Heart left ventricle (tissue), 16 donors: ENCODE data around the gene ARFRP1. TPM values are rescaled to one million over a fixed set of nuclear protein-coding genes. Genes with fewer than 3 reads are reported as not detected.
A peak's percentile ranks its signal among the peaks of the same experiment; 100 is the strongest.

Source experiments
- ATAC-seq, 4 donors: fragments of 200-7000 bp; cut with Tn5 transposase; one replicate each; pipeline ENCODE4 v1.9.1; 2020 to 2022; ENCODE audit warnings: moderate library complexity in 4 of 4, mild to moderate bottlenecking in 3 of 4, moderate number of reproducible peaks in 1 of 4
- DNase-seq, 5 donors: peaks; one replicate each; pipeline ENCODE4 v3.0.0-alpha.2; 2020
- H3K27ac ChIP-seq, 12 donors: fragments of 200-600 bp; sonication (generic) in 4 of 12; one replicate each; pipeline versions ENCODE4 v1.5.0 to v1.8.0; 2016 to 2022; ENCODE audit warnings: mild to moderate bottlenecking in 2 of 12
- H3K27me3 ChIP-seq, 9 donors: fragments of 200-600 bp; sonication (generic) in 2 of 9; one replicate each; pipeline versions ENCODE4 v1.5.1 to v1.8.0; 2016 to 2022; ENCODE audit warnings: mild to moderate bottlenecking in 3 of 9
- H3K36me3 ChIP-seq, 9 donors: fragments of 200-600 bp; sonication (generic) in 2 of 9; one replicate each; pipeline versions ENCODE4 v1.5.0 to v1.8.0; 2018 to 2022; ENCODE audit warnings: mild to moderate bottlenecking in 2 of 9
- H3K4me1 ChIP-seq, 12 donors: fragments of 200-600 bp; sonication (generic) in 4 of 12; one replicate each; pipeline versions ENCODE4 v1.5.0 to v1.8.0; 2016 to 2022; ENCODE audit warnings: mild to moderate bottlenecking in 3 of 12
- H3K4me3 ChIP-seq, 12 donors: fragments of 200-600 bp; sonication (generic) in 4 of 12; one replicate each; pipeline versions ENCODE4 v1.5.0 to v1.8.0; 2017 to 2022; ENCODE audit warnings: mild to moderate bottlenecking in 9 of 12, moderate library complexity in 4 of 12
- H3K9me3 ChIP-seq, 12 donors: fragments of 200-600 bp; sonication (generic) in 4 of 12; one replicate each; pipeline versions ENCODE4 v1.5.0 to v1.8.0; 2016 to 2022; ENCODE audit warnings: mild to moderate bottlenecking in 1 of 12
- POLR2A ChIP-seq, 2 donors: fragments of 450-650 bp; IDR thresholded peaks; one replicate each; pipeline ENCODE4 v1.6.1; 2017; ENCODE audit warnings: antibody characterized with exemption in 2 of 2, mild to moderate bottlenecking in 2 of 2, moderate library complexity in 2 of 2
- WGBS, 4 donors: extraction: QIAGEN DNeasy Blood & Tissue Kit in 2 of 4; methylation state at CpG; one replicate each; pipeline versions ENCODE4 v1.1.5 to v1.1.7; 2013 to 2018; 5-methylcytosine and 5-hydroxymethylcytosine counted together
- intact Hi-C, 10 donors: fragments of 100-400 bp; cut with DNase I; formaldehyde crosslinking; loops; one replicate each; pipeline versions ENCODE4 v1.11.1 to v1.14.2; 2022
- long read RNA-seq, 3 donors: library from polyadenylated mRNA; unstranded; transcript quantifications; one replicate each; pipeline ENCODE4 v2.0.0, GENCODE V29; 2020 to 2021
- polyA plus RNA-seq, 2 donors: library from polyadenylated mRNA; stranded (reverse); fragments of 200-250 nt; gene quantifications; one replicate each; pipeline ENCODE4 v1.2.3, GENCODE V29; 2013
- total RNA-seq, 9 donors: library from RNA; depleted of rRNA in 2 of 9; stranded (reverse); fragments of >200 nt in 2 of 9; fragmentation: NEBNext Ultra II Directional in 3 of 9; extraction: Animal tissue kit (Norgen Biotek cat#: 25700) in 3 of 9; gene quantifications; one replicate each; pipeline versions ENCODE4 v1.1.0 to v1.2.4, GENCODE V29; 2016 to 2023
- TF ChIP-seq, protein P1 (sequence below), 12 donors: fragments of 200-600 bp; sonication (generic) in 4 of 12; IDR thresholded peaks; one replicate each; pipeline versions ENCODE4 v1.5.0 to v1.8.0; 2018 to 2022; ENCODE audit warnings: antibody characterized with exemption in 12 of 12, mild to moderate bottlenecking in 5 of 12
- donor health status: ischemic (EF 13 %, LVEDD 7.1; RV severe dilation, severe dysfunction).
- donor health status: healthy with polysubstance abuse.
- donor health status: DM: no; HTN: yes; CAD: no.
- donor health status: DM: no; HTN: no; CAD: no.
- donor health status: ischemic (EF 25% LVEDD 6.9; RV normal size, moderate dysfunction).
- donor health status: ischemic (EF 25% LVEDD 5.7; RV mildly dilated, moderate dysfunction).
- donor health status: healthy.
- donor health status: DM: yes; HTN: yes; CAD: no.
- donor health status: ischemic (EF 35%, LVEDD 5.7; RV mildly dilated, moderate dysfunction).
- donor health status: nonischemic (EF 11% LVEDD 7.7; RV severe dilation, severe dysfunction).
- donor health status: DM: yes; HTN: yes; CAD: no.
- donor health status: PGD.
- donor health status: ischemic (EF 29% LVEDD 5.4; RV normal size, mild dysfunction).
- donor health status: nonischemic (EF 23%, LVEDD 6.1; RV moderate dilation, normal function).

The ARFRP1 gene, protein sequence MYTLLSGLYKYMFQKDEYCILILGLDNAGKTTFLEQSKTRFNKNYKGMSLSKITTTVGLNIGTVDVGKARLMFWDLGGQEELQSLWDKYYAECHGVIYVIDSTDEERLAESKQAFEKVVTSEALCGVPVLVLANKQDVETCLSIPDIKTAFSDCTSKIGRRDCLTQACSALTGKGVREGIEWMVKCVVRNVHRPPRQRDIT
- 10 to 100 TPM; 27.3 to 47.8 (median 33.8) TPM for total RNA-seq
- polyA plus RNA-seq, result 10 to 100 TPM; 35.9 to 38.0 TPM
- long read RNA-seq, donor 1, transcript ARFRP1-202 (7 exons, 1,061 nt), result minor isoform, 5 of 97 reads
- long read RNA-seq, donor 1, transcript ARFRP1-214 (8 exons, 2,559 nt), result major isoform, 22 of 97 reads
- long read RNA-seq, donor 1, partial matches to known transcripts, result 4 of 97 reads
- long read RNA-seq, donor 1, other reads (novel, unspliced or antisense), result 60 of 97 reads
- long read RNA-seq, donor 2, transcript ARFRP1-207 (7 exons, 1,698 nt), result minor isoform, 5 of 282 reads
- long read RNA-seq, donor 2, transcript ARFRP1-202 (7 exons, 1,061 nt), result minor isoform, 11 of 282 reads
- long read RNA-seq, donor 2, transcript ARFRP1-214 (8 exons, 2,559 nt), result major isoform, 71 of 282 reads
- long read RNA-seq, donor 2, transcript ARFRP1-212 (8 exons, 1,623 nt), result minor isoform, 9 of 282 reads
- long read RNA-seq, donor 2, partial matches to known transcripts, result 22 of 282 reads
- long read RNA-seq, donor 2, other reads (novel, unspliced or antisense), result 154 of 282 reads
- long read RNA-seq, donor 3, transcript ARFRP1-214 (8 exons, 2,559 nt), result major isoform, 21 of 71 reads
- long read RNA-seq, donor 3, partial matches to known transcripts, result 3 of 71 reads
- long read RNA-seq, donor 3, other reads (novel, unspliced or antisense), result 38 of 71 reads

- intact Hi-C loops, result loop anchor here in 1 of 10 donors (5.0 kb wide), 1 partner anchor 155 kb away; the partner anchor contains the start of gene ABHD16B
- peak; percentile 88 to 96 (median 96) for ATAC-seq
Observed at GRCh38 chr20:63707558-63708300, at the start of gene ARFRP1, which contains the start of gene ZGPAT. Gene ARFRP1 (minus strand): TSS chr20:63707976. CDS start chr20:63707091, 885 bp downstream. Gene ZGPAT (plus strand): TSS chr20:63708039. CDS start chr20:63708581, 542 bp downstream.

GRCh38 chr20:63756648-63756991, 48.8 kb upstream of the ARFRP1 start:
- H3K4me1 ChIP-seq, result peaks cover 0 to 6% (median 0%) of the 10 kb centered on the region in 12 donors
- 61 to 82% (median 78%) methylated on average over 8 of the region's 8 CpGs for WGBS, 4 donors
- no peak for TF ChIP-seq POLR2A (IDR thresholded peaks at IDR 0.05)
- TF ChIP-seq, protein P1, sequence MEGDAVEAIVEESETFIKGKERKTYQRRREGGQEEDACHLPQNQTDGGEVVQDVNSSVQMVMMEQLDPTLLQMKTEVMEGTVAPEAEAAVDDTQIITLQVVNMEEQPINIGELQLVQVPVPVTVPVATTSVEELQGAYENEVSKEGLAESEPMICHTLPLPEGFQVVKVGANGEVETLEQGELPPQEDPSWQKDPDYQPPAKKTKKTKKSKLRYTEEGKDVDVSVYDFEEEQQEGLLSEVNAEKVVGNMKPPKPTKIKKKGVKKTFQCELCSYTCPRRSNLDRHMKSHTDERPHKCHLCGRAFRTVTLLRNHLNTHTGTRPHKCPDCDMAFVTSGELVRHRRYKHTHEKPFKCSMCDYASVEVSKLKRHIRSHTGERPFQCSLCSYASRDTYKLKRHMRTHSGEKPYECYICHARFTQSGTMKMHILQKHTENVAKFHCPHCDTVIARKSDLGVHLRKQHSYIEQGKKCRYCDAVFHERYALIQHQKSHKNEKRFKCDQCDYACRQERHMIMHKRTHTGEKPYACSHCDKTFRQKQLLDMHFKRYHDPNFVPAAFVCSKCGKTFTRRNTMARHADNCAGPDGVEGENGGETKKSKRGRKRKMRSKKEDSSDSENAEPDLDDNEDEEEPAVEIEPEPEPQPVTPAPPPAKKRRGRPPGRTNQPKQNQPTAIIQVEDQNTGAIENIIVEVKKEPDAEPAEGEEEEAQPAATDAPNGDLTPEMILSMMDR (IDR thresholded peaks at IDR 0.05), result no peak
- H3K9me3 ChIP-seq, result no peaks in the 10 kb centered on the region
- H3K36me3 ChIP-seq, result peaks cover 0 to 37% (median 12%) of the 10 kb centered on the region in 9 donors
- H3K4me3 ChIP-seq, result no peak overlapping the region
- no peak overlapping the region for H3K27ac ChIP-seq
- DNase-seq, result peak in 1 of 5 donors; percentile 23
- ATAC-seq, result no peak
- intact Hi-C loops, result no loop called here
- no peaks in the 10 kb centered on the region for H3K27me3 ChIP-seq

More at GRCh38 chr20:63707558-63708300, at the start of gene ARFRP1, which contains the start of gene ZGPAT:
- H3K27me3 ChIP-seq, result no peaks in the 10 kb centered on the region
- WGBS, 4 donors, result 0 to 1% (median 1%) methylated on average over 42 to 98 of the region's 98 CpGs
- peaks cover 0 to 9% (median 0%) of the 10 kb centered on the region in 12 donors for H3K9me3 ChIP-seq
- peaks cover 3 to 42% (median 25%) of the 10 kb centered on the region in 12 donors for H3K4me1 ChIP-seq
- peak within 1 kb of the TSS; percentile 76 to 97 (median 94) for H3K27ac ChIP-seq
- peak within 1 kb of the TSS; percentile 53 to 98 (median 87) for H3K4me3 ChIP-seq
- DNase-seq, result peak; percentile 90 to 96 (median 93)
- TF ChIP-seq, protein P1 (IDR thresholded peaks at IDR 0.05), result peak in 1 of 12 donors; percentile 8
- TF ChIP-seq POLR2A (IDR thresholded peaks at IDR 0.05), result peak in 1 of 2 donors; percentile 72
- H3K36me3 ChIP-seq, result peaks cover 0 to 74% (median 66%) of the 10 kb centered on the region in 9 donors

DNA sequence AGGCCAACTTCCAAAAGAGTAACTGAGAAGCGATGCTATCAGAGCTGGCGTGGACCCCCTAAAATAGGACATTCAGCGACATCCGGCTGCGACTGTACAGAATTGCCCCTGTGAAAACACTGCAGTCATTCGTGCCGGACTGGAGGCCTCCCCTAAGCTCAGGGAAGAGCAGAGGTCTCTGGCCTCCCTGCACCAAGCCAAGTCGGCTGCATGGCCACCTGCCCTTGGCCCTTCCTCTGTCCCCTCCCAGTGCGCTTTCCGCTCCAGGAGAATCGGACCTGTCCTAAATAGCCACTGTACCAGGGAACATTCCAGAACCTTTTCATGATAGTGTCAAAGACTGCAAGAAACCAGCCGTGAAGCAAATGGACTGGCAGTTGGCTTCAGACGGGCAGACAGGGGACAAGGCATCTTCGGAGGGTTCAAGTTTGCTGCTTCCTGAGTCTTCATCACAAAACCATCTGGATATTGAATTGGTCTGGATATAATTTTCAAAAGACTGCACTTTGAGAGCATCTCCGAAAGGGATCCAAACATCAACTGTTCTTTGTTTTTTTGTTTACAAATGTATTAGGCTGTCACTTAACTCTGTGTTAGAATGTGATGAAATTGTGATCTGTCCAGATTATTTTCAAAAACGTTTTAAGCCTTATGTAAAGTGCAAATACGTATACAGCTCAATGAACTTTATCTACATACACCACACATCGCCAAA, 48.3 kb upstream of the ARFRP1 start:
- peak in 1 of 5 donors; percentile 25 for DNase-seq
- Histone ChIP-seq H3K9me3 (no peaks in the 10 kb centered on the region), H3K36me3 (peaks cover 0 to 35% (median 8%) of the 10 kb centered on the region in 9 donors), H3K27ac (no peak overlapping the region), H3K27me3 (no peaks in the 10 kb centered on the region), H3K4me3 (no peak overlapping the region), H3K4me1 (peaks cover 0 to 6% (median 0%) of the 10 kb centered on the region in 12 donors)
- no peak for ATAC-seq
- TF ChIP-seq, protein P1 (IDR thresholded peaks at IDR 0.05), result no peak
- no peak for TF ChIP-seq POLR2A (IDR thresholded peaks at IDR 0.05)
- intact Hi-C loops, result no loop called here
- WGBS, 4 donors, result 76 to 82% (median 79%) methylated on average over 18 of the region's 18 CpGs
